Purkinje cell (primary cell): Measurements from ENCODE around the gene FAM170B. TPM values are rescaled to one million over a fixed set of nuclear protein-coding genes. Genes with fewer than 3 reads are reported as not detected.

ENCODE experiments used
- polyA plus RNA-seq: library from polyadenylated mRNA; unstranded; fragments of >200 nt; fragmentation: Nextera tagmentation; gene quantifications from 2 replicates; pipeline ENCODE4 v1.2.1, GENCODE V29; 2014

The FAM170B gene
- polyA plus RNA-seq, result not detected in 2 replicates

DNA sequence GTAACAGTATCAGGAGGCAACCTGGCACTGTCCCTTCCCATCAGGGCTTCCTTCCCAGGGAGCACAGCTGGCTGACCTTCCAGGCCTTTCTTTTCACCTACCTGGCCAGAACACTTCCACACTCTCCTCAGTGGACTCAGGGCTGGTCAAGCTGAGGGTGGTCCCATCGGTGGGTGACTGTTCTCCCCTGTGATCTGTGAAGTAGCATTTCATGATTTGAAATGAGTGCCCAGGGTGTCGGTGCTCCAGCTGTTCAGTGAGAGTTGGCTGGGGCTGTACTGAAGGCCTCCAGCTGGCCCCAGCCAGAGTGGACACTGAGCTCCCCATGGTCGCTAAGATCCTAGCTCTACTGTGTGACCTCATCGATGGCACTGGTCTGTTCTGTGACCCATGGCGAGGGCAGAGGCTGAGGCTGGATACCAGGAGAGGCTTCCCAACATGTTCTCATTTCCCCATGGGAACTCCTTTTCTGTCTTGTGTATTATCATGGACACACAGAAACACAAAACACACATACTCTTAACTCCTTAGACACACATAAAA lies at the start of gene FAM170B:
Gene FAM170B, minus strand, starts transcription at position 316 of the 543 bp plus-strand sequence. Its CDS starts 103 bp downstream, at position 213.

DNA sequence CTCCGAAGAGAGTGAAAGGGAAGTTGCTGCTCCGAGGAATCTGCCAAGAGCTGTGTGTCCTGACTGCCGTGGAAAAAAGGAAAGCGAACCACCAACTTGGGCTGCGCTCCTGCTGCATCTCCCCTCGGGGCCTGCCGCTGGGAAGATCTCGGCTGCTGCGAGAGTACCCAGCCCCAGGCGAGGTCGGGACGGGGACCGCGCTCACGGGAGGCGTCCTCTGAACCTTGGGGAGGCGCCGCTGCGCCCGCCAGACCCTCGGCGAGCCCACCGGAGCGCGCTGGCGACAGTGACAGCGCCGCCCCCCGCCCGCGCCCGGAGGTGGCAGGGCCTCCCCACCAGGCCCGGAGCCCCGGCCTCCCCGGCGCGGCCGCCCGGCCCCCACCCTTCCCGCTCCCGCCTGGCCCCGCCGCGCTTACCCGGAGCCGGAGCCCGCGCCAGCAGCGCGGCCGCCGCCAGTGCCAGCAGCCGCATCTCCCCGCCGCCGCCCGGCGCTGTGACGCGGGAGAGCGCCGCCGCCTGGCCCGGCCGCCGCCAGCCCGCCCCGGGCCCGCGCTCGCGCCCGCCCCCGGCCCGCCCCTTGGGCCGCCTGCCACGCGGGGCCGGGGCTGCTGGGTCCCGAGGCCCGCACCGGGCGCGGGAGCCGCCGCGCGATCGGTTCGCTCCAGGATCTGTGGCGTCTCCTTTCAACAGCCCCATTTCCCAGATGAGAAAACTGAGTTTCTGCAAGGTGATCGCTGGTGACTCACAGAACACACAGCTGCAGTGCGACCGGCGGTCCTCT lies 18.6 kb downstream of the FAM170B start, which contains the start of gene VSTM4:
Gene VSTM4, minus strand, starts transcription at position 508 of the 781 bp plus-strand sequence. Its CDS starts 37 bp downstream, at position 471.

Other genes starting within 250 kb of the FAM170B start
- not detected in 2 replicates for gene LRRC18, start 194.2 kb downstream of the FAM170B start, polyA plus RNA-seq
- 1.5 and 1.7 TPM in 2 replicates for gene VSTM4, start 18.5 kb downstream of the FAM170B start, polyA plus RNA-seq
- gene TMEM273, start 54.4 kb upstream of the FAM170B start, polyA plus RNA-seq, result not detected in 2 replicates
- gene C10orf71, start 165.1 kb upstream of the FAM170B start, polyA plus RNA-seq, result not detected in 2 replicates